Mammary epithelial cell (primary cell): Measurements from ENCODE around the gene NCR1.
"Not testable (repeated sequence)": the region's sequence is repeated elsewhere in the genome, so short reads cannot be mapped to it uniquely, and the experiment has no call there.

Experiments used
- EZH2 ChIP-seq: IDR thresholded peaks from 2 replicates; pipeline ENCODE4 v1.6.1; 2012; ENCODE audit warnings: low read length, inconsistent platforms, borderline replicate concordance
- TF ChIP-seq, protein P1 (sequence below), 2 donors: IDR thresholded peaks in 1 of 2; conservative IDR thresholded peaks in 1 of 2; 2 replicates each; pipeline ENCODE4 v1.5.1; 2011 to 2012; ENCODE audit warnings: inconsistent platforms in 2 of 2, low read length in 2 of 2, mild to moderate bottlenecking in 2 of 2, control low read depth in 1 of 2, low read depth in 1 of 2; ENCODE audit not compliant: insufficient read depth in 1 of 2; ENCODE audit errors: extremely low read depth in 1 of 2

GRCh38 chr19:54859421-54859820, 46.5 kb upstream of the NCR1 start:
- TF ChIP-seq, protein P1, sequence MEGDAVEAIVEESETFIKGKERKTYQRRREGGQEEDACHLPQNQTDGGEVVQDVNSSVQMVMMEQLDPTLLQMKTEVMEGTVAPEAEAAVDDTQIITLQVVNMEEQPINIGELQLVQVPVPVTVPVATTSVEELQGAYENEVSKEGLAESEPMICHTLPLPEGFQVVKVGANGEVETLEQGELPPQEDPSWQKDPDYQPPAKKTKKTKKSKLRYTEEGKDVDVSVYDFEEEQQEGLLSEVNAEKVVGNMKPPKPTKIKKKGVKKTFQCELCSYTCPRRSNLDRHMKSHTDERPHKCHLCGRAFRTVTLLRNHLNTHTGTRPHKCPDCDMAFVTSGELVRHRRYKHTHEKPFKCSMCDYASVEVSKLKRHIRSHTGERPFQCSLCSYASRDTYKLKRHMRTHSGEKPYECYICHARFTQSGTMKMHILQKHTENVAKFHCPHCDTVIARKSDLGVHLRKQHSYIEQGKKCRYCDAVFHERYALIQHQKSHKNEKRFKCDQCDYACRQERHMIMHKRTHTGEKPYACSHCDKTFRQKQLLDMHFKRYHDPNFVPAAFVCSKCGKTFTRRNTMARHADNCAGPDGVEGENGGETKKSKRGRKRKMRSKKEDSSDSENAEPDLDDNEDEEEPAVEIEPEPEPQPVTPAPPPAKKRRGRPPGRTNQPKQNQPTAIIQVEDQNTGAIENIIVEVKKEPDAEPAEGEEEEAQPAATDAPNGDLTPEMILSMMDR (conservative IDR thresholded peaks at IDR 0.05 in 1 of 2, IDR thresholded peaks at IDR 0.05 in 1 of 2; ENCODE audit: extremely low read depth in 1 of 2, insufficient read depth in 1 of 2, low read depth in 1 of 2, low read length in 2 of 2): not testable (repeated sequence)
- TF ChIP-seq EZH2: not testable (repeated sequence)
